Measurements from ENCODE around the gene STX8.

The STX8 gene

DNA sequence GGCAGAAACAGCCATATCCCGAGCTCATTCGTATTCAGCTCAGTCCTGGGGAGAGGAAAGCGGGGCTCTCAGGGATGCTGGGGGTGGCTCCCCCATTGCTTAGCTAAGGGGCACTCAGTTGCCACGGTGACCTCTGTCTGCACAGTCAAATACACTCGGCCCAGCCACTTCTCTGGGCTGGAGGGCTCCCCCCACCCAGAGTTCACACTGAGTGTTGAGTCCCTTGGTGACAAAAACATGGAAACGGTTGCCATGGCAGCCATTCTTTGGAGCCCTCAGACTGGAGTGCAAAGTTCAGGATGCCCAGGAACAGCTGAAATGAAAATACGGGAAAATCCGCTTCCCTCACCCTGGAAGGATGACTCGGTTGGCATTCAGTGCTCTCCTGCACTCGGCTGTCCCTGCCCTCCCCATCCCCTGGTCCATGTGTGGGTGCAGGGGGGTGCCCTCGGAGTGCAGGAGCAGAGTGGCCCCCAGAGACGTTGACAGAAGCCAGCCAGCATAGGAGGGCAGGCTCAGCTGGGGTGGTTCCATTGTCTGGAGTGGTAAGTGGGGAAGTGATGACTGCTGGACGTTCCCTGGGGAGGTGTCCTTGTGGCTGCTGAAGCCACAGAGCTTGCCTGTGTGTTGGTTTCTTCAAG lies 337.8 kb downstream of the STX8 start:
- Histone ChIP-seq H4K20me1 (ENCODE audit: insufficient read depth, low read length) (no peaks in the 10 kb centered on the region; the same call in none of the 2 replicates), H3K4me3 (ENCODE audit: low read depth in 1 of 2, low read length in 2 of 2) (no peak overlapping the region), H3K27ac (ENCODE audit: low read length) (no peak overlapping the region), H3K9ac (ENCODE audit: low read depth, low read length) (no peak overlapping the region), H3K36me3 (ENCODE audit: insufficient read depth, low read length) (no peaks in the 10 kb centered on the region), H3K79me2 (ENCODE audit: insufficient read depth, low read length) (no peaks in the 10 kb centered on the region), H3K9me3 (ENCODE audit: insufficient read depth, low read length, severe bottlenecking) (no peaks in the 10 kb centered on the region), H2AFZ (ENCODE audit: low read depth, low read length) (no peak overlapping the region), H3K27me3 (ENCODE audit: insufficient read depth, low read length, poor library complexity) (no peaks in the 10 kb centered on the region), H3K4me1 (ENCODE audit: insufficient read depth, low read length) (no peaks in the 10 kb centered on the region), H3K4me2 (ENCODE audit: insufficient read depth, low read length) (no peak overlapping the region)
- no peak for ATAC-seq (ENCODE audit: insufficient read depth, low read depth)
- TF ChIP-seq EZH2 (IDR thresholded peaks at IDR 0.05; ENCODE audit: borderline replicate concordance, low read depth, low read length, severe bottlenecking) = no peak
- TF ChIP-seq, protein P1, sequence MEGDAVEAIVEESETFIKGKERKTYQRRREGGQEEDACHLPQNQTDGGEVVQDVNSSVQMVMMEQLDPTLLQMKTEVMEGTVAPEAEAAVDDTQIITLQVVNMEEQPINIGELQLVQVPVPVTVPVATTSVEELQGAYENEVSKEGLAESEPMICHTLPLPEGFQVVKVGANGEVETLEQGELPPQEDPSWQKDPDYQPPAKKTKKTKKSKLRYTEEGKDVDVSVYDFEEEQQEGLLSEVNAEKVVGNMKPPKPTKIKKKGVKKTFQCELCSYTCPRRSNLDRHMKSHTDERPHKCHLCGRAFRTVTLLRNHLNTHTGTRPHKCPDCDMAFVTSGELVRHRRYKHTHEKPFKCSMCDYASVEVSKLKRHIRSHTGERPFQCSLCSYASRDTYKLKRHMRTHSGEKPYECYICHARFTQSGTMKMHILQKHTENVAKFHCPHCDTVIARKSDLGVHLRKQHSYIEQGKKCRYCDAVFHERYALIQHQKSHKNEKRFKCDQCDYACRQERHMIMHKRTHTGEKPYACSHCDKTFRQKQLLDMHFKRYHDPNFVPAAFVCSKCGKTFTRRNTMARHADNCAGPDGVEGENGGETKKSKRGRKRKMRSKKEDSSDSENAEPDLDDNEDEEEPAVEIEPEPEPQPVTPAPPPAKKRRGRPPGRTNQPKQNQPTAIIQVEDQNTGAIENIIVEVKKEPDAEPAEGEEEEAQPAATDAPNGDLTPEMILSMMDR (IDR thresholded peaks at IDR 0.05; ENCODE audit: borderline replicate concordance, extremely low read depth, low read length, poor library complexity, severe bottlenecking) = no peak
- DNase-seq = no peak

DNA sequence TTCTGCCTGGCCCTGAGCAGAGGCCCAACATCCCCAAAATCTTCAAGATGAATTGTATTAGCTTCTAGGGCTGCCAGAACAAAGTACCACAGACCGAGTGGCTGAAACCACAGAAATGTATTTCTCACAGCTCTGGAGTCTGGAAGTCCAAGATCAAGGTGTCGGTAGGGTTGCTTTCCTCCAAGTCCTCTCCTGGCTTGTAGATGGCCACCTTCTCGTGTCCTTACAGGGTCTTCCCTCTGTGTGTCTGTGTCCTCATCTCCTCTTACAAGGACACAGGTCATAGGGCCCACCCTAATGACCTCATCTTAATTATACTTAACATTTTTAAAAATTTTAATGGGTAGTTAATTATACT lies 338.6 kb downstream of the STX8 start:
- no peak for DNase-seq
- Histone ChIP-seq H3K4me1 (ENCODE audit: insufficient read depth, low read length) (no peaks in the 10 kb centered on the region), H3K4me3 (ENCODE audit: low read depth in 1 of 2, low read length in 2 of 2) (no peak overlapping the region), H4K20me1 (ENCODE audit: insufficient read depth, low read length) (no peaks in the 10 kb centered on the region; the same call in none of the 2 replicates), H3K79me2 (ENCODE audit: insufficient read depth, low read length) (no peaks in the 10 kb centered on the region), H3K36me3 (ENCODE audit: insufficient read depth, low read length) (no peaks in the 10 kb centered on the region), H3K9ac (ENCODE audit: low read depth, low read length) (no peak overlapping the region), H2AFZ (ENCODE audit: low read depth, low read length) (no peak overlapping the region), H3K4me2 (ENCODE audit: insufficient read depth, low read length) (no peak overlapping the region), H3K9me3 (ENCODE audit: insufficient read depth, low read length, severe bottlenecking) (no peaks in the 10 kb centered on the region), H3K27ac (ENCODE audit: low read length) (no peak overlapping the region), H3K27me3 (ENCODE audit: insufficient read depth, low read length, poor library complexity) (no peaks in the 10 kb centered on the region)
- no peak for ATAC-seq (ENCODE audit: insufficient read depth, low read depth)
- TF ChIP-seq EZH2 (IDR thresholded peaks at IDR 0.05; ENCODE audit: borderline replicate concordance, low read depth, low read length, severe bottlenecking) = no peak
- TF ChIP-seq, protein P1 (IDR thresholded peaks at IDR 0.05; ENCODE audit: borderline replicate concordance, extremely low read depth, low read length, poor library complexity, severe bottlenecking) = no peak

DNA sequence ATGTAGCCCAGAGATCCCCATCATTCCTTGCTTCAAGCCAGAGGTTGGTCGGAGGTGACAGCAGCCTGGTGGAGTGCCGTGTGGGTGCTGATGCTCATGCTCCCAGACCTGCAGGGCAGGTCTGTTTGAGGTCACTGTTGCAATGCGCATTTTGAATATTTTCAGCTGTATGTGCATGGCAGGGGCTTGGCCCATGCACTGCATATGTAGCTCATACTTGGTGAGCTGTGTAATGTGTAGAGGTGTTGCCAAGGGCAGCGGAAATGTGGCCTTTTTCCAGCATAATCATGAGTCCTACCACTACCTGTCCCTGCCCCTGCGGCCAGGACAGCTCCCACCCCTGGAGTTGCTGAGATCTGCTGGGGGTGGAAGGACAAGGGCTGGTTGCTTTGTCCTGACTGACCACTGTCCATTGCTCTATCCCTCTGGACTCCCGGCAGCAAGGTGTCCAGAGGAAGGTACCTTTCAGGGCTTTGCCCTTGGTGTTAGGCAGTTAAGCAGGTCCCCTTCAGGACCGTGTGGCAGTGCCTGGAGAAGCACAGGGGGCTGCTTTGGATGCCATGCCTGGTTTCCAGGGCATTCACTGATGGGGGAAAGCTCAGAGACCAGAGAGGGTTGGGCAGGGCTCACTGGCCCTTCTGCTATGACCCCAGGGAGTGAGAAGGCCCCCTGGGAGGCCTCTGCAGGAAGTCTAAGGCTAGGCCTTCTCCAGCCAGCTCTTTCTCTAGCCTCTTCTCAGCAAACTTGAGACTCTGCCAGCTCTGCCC lies 339.2 kb downstream of the STX8 start:
- H3K9me3 ChIP-seq (ENCODE audit: insufficient read depth, low read length, severe bottlenecking) = no peaks in the 10 kb centered on the region
- H3K36me3 ChIP-seq (ENCODE audit: insufficient read depth, low read length) = no peaks in the 10 kb centered on the region
- H4K20me1 ChIP-seq (ENCODE audit: insufficient read depth, low read length) = no peaks in the 10 kb centered on the region; the same call in none of the 2 replicates
- H3K27ac ChIP-seq (ENCODE audit: low read length) = no peak overlapping the region
- TF ChIP-seq, protein P1 (IDR thresholded peaks at IDR 0.05; ENCODE audit: borderline replicate concordance, extremely low read depth, low read length, poor library complexity, severe bottlenecking) = no peak
- no peak for TF ChIP-seq EZH2 (IDR thresholded peaks at IDR 0.05; ENCODE audit: borderline replicate concordance, low read depth, low read length, severe bottlenecking)
- DNase-seq (no peak), ATAC-seq (ENCODE audit: insufficient read depth, low read depth) (no peak)
- no peaks in the 10 kb centered on the region for H3K27me3 ChIP-seq (ENCODE audit: insufficient read depth, low read length, poor library complexity)
- H3K4me3 ChIP-seq (ENCODE audit: low read depth in 1 of 2, low read length in 2 of 2) = no peak overlapping the region
- no peak overlapping the region for H2AFZ ChIP-seq (ENCODE audit: low read depth, low read length)
- H3K9ac ChIP-seq (ENCODE audit: low read depth, low read length) = no peak overlapping the region
- H3K79me2 ChIP-seq (ENCODE audit: insufficient read depth, low read length) = no peaks in the 10 kb centered on the region
- H3K4me2 ChIP-seq (ENCODE audit: insufficient read depth, low read length) = no peak overlapping the region
- H3K4me1 ChIP-seq (ENCODE audit: insufficient read depth, low read length) = no peaks in the 10 kb centered on the region

Measured in DND-41 (cell line).